Measurements from ENCODE around the gene FARP1. TPM values are rescaled to one million over a fixed set of nuclear protein-coding genes. Genes with fewer than 3 reads are reported as not detected.
A peak's percentile ranks its signal among the peaks of the same experiment; 100 is the strongest.

The FARP1 gene
- total and polyA plus RNA-seq, 2 of the 13 experiments (the other 11 are each of a cell fraction or from before 2014, with no cell fraction given): 70.6 to 126 TPM

- TF ChIP-seq, protein P1, sequence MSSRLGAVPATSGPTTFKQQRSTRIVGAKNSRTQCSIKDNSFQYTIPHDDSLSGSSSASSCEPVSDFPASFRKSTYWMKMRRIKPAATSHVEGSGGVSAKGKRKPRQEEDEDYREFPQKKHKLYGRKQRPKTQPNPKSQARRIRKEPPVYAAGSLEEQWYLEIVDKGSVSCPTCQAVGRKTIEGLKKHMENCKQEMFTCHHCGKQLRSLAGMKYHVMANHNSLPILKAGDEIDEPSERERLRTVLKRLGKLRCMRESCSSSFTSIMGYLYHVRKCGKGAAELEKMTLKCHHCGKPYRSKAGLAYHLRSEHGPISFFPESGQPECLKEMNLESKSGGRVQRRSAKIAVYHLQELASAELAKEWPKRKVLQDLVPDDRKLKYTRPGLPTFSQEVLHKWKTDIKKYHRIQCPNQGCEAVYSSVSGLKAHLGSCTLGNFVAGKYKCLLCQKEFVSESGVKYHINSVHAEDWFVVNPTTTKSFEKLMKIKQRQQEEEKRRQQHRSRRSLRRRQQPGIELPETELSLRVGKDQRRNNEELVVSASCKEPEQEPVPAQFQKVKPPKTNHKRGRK (CRISPR knock-in tag; IDR thresholded peaks at IDR 0.05): no peak
- TF ChIP-seq KDM2A (CRISPR knock-in tag; IDR thresholded peaks at IDR 0.05; ENCODE audit: borderline replicate concordance, low read depth) (no peak; the same call in 1 of the 2 replicates), EED (CRISPR knock-in tag; IDR thresholded peaks at IDR 0.05) (no peak), RXRB (CRISPR knock-in tag; IDR thresholded peaks at IDR 0.05; ENCODE audit: borderline replicate concordance) (peak; percentile 76; the same call in 1 of the 2 replicates), ZNF276 (CRISPR knock-in tag; IDR thresholded peaks at IDR 0.05; ENCODE audit: low read depth) (no peak), SMARCC2 (IDR thresholded peaks at IDR 0.05) (no peak), ZNF331 (CRISPR knock-in tag; IDR thresholded peaks at IDR 0.05) (peak; percentile 75; the same call in 1 of the 2 replicates), ZSCAN12 (CRISPR knock-in tag; IDR thresholded peaks at IDR 0.05) (no peak), POLR2A (IDR thresholded peaks at IDR 0.05; ENCODE audit: insufficient read depth in 1 of 2, low read depth in 2 of 2, low read length in 2 of 2) (peak; percentile 80 to 92), ZNF20 (CRISPR knock-in tag; IDR thresholded peaks at IDR 0.05) (no peak), ZNF782 (CRISPR knock-in tag; IDR thresholded peaks at IDR 0.05; ENCODE audit: borderline replicate concordance) (peak; percentile 65; the same call in 1 of the 2 replicates), NR2F1 (CRISPR knock-in tag; IDR thresholded peaks at IDR 0.05) (peak in 1 of 2 experiments; percentile 25; a peak in 1 of 4 replicates), ZNF891 (CRISPR knock-in tag; IDR thresholded peaks at IDR 0.05) (no peak), ZFX (CRISPR knock-in tag; IDR thresholded peaks at IDR 0.05; ENCODE audit: low read depth) (peak; percentile 89), RXRA (CRISPR knock-in tag; IDR thresholded peaks at IDR 0.05) (peak; percentile 76), ELF3 (CRISPR knock-in tag; IDR thresholded peaks at IDR 0.05) (peak; percentile 96), MBNL3 (CRISPR knock-in tag; conservative IDR thresholded peaks at IDR 0.05) (no peak)
- TF ChIP-seq, protein P2, sequence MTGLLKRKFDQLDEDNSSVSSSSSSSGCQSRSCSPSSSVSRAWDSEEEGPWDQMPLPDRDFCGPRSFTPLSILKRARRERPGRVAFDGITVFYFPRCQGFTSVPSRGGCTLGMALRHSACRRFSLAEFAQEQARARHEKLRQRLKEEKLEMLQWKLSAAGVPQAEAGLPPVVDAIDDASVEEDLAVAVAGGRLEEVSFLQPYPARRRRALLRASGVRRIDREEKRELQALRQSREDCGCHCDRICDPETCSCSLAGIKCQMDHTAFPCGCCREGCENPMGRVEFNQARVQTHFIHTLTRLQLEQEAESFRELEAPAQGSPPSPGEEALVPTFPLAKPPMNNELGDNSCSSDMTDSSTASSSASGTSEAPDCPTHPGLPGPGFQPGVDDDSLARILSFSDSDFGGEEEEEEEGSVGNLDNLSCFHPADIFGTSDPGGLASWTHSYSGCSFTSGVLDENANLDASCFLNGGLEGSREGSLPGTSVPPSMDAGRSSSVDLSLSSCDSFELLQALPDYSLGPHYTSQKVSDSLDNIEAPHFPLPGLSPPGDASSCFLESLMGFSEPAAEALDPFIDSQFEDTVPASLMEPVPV (CRISPR knock-in tag; IDR thresholded peaks at IDR 0.05): no peak
- TF ChIP-seq, protein P3, sequence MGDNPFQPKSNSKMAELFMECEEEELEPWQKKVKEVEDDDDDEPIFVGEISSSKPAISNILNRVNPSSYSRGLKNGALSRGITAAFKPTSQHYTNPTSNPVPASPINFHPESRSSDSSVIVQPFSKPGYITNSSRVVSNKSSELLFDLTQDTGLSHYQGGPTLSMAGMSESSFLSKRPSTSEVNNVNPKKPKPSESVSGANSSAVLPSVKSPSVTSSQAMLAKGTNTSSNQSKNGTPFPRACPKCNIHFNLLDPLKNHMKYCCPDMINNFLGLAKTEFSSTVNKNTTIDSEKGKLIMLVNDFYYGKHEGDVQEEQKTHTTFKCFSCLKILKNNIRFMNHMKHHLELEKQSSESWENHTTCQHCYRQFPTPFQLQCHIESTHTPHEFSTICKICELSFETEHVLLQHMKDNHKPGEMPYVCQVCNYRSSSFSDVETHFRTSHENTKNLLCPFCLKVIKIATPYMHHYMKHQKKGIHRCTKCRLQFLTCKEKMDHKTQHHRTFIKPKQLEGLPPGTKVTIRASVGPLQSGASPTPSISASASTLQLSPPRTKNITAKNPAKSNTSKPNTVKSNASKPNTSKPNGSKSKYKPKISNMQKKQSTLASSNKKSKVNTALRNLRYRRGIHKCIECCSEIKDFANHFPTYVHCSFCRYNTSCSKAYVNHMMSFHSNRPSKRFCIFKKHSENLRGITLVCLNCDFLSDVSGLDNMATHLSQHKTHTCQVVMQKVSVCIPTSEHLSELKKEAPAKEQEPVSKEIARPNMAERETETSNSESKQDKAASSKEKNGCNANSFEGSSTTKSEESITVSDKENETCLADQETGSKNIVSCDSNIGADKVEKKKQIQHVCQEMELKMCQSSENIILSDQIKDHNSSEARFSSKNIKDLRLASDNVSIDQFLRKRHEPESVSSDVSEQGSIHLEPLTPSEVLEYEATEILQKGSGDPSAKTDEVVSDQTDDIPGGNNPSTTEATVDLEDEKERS (CRISPR knock-in tag; IDR thresholded peaks at IDR 0.05): peak; percentile 78; the same call in 1 of the 2 replicates
- TF ChIP-seq, protein P4, sequence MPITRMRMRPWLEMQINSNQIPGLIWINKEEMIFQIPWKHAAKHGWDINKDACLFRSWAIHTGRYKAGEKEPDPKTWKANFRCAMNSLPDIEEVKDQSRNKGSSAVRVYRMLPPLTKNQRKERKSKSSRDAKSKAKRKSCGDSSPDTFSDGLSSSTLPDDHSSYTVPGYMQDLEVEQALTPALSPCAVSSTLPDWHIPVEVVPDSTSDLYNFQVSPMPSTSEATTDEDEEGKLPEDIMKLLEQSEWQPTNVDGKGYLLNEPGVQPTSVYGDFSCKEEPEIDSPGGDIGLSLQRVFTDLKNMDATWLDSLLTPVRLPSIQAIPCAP (CRISPR knock-in tag; IDR thresholded peaks at IDR 0.05; ENCODE audit: low read depth): no peak
Observed at GRCh38 chr13:98265692-98266551, 123.0 kb downstream of the FARP1 start (continued).

All from HepG2 (cell line).